Lung (tissue), 12 donors: ENCODE measurements around the gene PPIB. TPM values are rescaled to one million over a fixed set of nuclear protein-coding genes. Genes with fewer than 3 reads are reported as not detected.

Experiments
- ATAC-seq: fragments of 200-7000 bp; cut with Tn5 transposase; one replicate; pipeline ENCODE4 v1.9.1; 2020; ENCODE audit warnings: moderate number of reproducible peaks; ENCODE audit not compliant: insufficient read depth, low FRiP score
- DNase-seq, 3 donors: peaks; one replicate each; pipeline ENCODE4 v3.0.0-alpha.2; 2013 to 2017
- H3K27ac ChIP-seq, 2 donors: one replicate each; pipeline ENCODE4 v1.5.1; 2013; ENCODE audit warnings: mild to moderate bottlenecking in 2 of 2, moderate library complexity in 2 of 2, control low read depth in 1 of 2, inconsistent platforms in 1 of 2, low read depth in 1 of 2, low read length in 1 of 2
- H3K27me3 ChIP-seq, 3 donors: one replicate each; pipeline ENCODE4 v1.5.1; 2013; ENCODE audit warnings: low read length in 2 of 3; ENCODE audit not compliant: control insufficient read depth in 3 of 3, insufficient read depth in 3 of 3
- H3K36me3 ChIP-seq, 4 donors: one replicate each; pipeline ENCODE4 v1.5.1; 2013; ENCODE audit warnings: low read length in 4 of 4, mild to moderate bottlenecking in 1 of 4, moderate library complexity in 1 of 4; ENCODE audit not compliant: control insufficient read depth in 4 of 4, insufficient read depth in 4 of 4
- H3K4me1 ChIP-seq, 5 donors: one replicate each; pipeline ENCODE4 v1.5.1; 2013; ENCODE audit warnings: low read length in 5 of 5, mild to moderate bottlenecking in 2 of 5, moderate library complexity in 1 of 5; ENCODE audit not compliant: control insufficient read depth in 5 of 5, insufficient read depth in 5 of 5
- H3K4me3 ChIP-seq: one replicate; pipeline ENCODE4 v1.5.1; 2013; ENCODE audit warnings: mild to moderate bottlenecking, control low read depth, moderate library complexity
- H3K9ac ChIP-seq, 2 donors: one replicate each; pipeline ENCODE4 v1.5.1; 2013; ENCODE audit warnings: low read length in 2 of 2, control low read depth in 1 of 2; ENCODE audit not compliant: insufficient read depth in 1 of 2
- H3K9me3 ChIP-seq, 4 donors: one replicate each; pipeline ENCODE4 v1.5.1; 2013; ENCODE audit warnings: low read length in 3 of 4, mild to moderate bottlenecking in 1 of 4, moderate library complexity in 1 of 4; ENCODE audit not compliant: control insufficient read depth in 4 of 4, insufficient read depth in 3 of 4
- WGBS, 2 donors: extraction: QIAGEN DNeasy Blood & Tissue Kit; methylation state at CpG; one replicate each; pipeline ENCODE4 v1.1.7; 2013; 5-methylcytosine and 5-hydroxymethylcytosine counted together
- polyA plus RNA-seq, 2 donors: library from polyadenylated mRNA; stranded (reverse); fragments of 200-250 nt; gene quantifications; one replicate each; pipeline ENCODE4 v1.2.1, GENCODE V29; 2013
- total RNA-seq, 2 donors: library from RNA; depleted of rRNA in 1 of 2; stranded (reverse); fragments of >200 nt in 1 of 2; gene quantifications; one replicate each; pipeline ENCODE4 v1.2.1, GENCODE V29; 2014 to 2021
- TF ChIP-seq, protein P1 (sequence below): IDR thresholded peaks from 2 replicates; pipeline ENCODE4 v1.5.1; 2012; ENCODE audit warnings: mild to moderate bottlenecking; ENCODE audit errors: control extremely low read depth, extremely low read depth
- donor health status: control.
- donor health status: control.
- donor health status: Bipolar disorder and iron deficiency.
- donor health status: healthy.
- donor health status: DM: yes; HTN: yes; CAD: no.

Gene PPIB
- total and polyA plus RNA-seq, 4 donors: 213 to 1,077 (median 851) TPM

DNA sequence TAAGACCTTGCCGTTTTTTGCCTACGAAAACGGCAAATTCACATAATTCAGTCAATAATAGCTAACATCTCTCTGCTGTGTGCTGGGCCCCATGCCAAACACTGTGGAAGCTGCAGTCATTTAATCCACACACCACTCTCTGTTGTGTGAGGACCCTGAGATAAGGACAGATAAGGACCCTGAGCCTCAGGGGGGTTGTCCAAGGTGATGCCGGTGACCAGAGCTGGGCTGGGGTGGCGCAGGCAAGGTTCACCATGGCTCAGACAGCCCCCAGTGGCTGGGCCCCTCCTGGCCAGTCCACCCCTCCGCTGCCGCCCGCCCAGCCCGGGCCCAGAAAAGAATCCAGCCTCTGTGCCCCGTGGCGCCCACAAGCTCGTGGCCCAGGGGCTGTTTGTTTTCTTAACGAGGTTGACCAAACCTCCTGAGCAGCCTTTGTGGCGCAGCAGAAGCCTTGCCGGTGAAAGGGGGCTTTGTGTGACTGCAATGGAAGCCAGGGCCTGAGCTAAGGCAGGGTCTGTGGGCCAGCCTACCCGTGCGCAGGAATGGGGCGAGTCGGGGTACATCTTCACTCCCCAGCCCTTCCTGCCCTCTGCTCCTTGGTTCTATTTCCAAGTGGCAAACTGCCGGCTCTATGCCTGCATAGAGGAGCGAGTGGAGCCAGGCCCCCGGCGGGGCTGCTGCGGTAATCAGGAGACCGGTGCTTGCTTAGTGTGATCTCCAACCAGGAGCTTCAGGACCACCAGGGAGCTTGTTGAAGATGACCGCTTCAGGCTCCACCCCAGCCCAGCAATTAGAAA, 15.7 kb downstream of the PPIB start:
- TF ChIP-seq, protein P1, sequence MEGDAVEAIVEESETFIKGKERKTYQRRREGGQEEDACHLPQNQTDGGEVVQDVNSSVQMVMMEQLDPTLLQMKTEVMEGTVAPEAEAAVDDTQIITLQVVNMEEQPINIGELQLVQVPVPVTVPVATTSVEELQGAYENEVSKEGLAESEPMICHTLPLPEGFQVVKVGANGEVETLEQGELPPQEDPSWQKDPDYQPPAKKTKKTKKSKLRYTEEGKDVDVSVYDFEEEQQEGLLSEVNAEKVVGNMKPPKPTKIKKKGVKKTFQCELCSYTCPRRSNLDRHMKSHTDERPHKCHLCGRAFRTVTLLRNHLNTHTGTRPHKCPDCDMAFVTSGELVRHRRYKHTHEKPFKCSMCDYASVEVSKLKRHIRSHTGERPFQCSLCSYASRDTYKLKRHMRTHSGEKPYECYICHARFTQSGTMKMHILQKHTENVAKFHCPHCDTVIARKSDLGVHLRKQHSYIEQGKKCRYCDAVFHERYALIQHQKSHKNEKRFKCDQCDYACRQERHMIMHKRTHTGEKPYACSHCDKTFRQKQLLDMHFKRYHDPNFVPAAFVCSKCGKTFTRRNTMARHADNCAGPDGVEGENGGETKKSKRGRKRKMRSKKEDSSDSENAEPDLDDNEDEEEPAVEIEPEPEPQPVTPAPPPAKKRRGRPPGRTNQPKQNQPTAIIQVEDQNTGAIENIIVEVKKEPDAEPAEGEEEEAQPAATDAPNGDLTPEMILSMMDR: no peak
- ATAC-seq (no peak), DNase-seq (peak; percentile 68 to 79 (median 73))

DNA sequence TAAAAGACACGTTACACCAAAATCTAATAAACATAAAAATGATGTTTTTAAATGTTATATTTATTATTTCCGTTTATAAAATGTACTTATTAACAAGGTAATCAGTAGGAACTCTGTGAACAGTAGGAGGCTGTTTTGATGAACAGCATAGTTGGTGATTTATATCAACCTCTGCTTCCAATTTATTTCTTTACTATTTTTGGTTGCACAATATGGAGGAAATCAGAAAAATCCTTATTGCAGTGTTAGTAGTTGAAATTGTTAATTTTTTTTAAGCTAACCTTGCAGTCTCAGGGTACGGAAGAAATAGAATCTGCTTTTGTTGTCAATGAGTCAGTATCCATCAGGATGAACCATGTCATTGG, 16.3 kb downstream of the PPIB start:
- no peaks in the 10 kb centered on the region for H3K9me3 ChIP-seq
- no peaks in the 10 kb centered on the region for H3K27me3 ChIP-seq
- WGBS, 2 donors: 93 to 98% methylated on average over 3 of the region's 3 CpGs
- TF ChIP-seq, protein P1: no peak
- peaks cover 0 to 25% (median 5%) of the 10 kb centered on the region in 5 donors for H3K4me1 ChIP-seq
- no peak for DNase-seq
- H3K36me3 ChIP-seq: peaks cover 0 to 27% (median 5%) of the 10 kb centered on the region in 4 donors
- no peak overlapping the region for H3K4me3 ChIP-seq
- no peak overlapping the region for H3K9ac ChIP-seq
- H3K27ac ChIP-seq: no peak overlapping the region
- no peak for ATAC-seq

More for the DNA sequence above, 15.7 kb downstream of the PPIB start:
- H3K4me3 ChIP-seq: no peak overlapping the region
- H3K9ac ChIP-seq: no peak overlapping the region
- peaks cover 0 to 21% (median 3%) of the 10 kb centered on the region in 4 donors for H3K36me3 ChIP-seq
- no peaks in the 10 kb centered on the region for H3K9me3 ChIP-seq
- no peak overlapping the region for H3K27ac ChIP-seq
- no peaks in the 10 kb centered on the region for H3K27me3 ChIP-seq
- WGBS, 2 donors: 81 to 86% methylated on average over 26 of the region's 26 CpGs
- peaks cover 0 to 25% (median 9%) of the 10 kb centered on the region in 5 donors for H3K4me1 ChIP-seq

DNA sequence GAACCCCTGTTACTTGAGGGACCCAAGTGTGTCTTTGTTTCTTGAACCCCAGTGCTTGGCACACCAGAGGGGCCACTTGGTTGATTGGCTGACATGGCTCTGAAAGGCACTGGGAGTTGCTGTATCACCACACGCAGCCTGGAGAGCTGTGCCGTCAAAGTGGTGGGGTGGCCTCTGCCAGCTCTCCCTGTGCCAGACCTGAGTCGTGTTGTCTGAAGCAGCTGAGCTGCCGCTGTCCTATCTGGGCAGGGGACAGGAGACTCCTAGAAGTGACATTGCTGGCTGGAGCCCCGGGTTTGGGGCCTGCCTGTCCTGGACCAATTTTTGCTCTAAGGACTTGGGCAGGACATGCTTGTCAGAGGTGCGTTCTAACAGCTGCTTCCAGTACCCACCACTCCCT, 16.8 kb downstream of the PPIB start:
- Histone ChIP-seq H3K27me3 (no peaks in the 10 kb centered on the region), H3K9ac (no peak overlapping the region), H3K27ac (peak overlapping the region in 1 of 2 donors; percentile 16), H3K4me1 (peaks cover 0 to 22% (median 3%) of the 10 kb centered on the region in 5 donors), H3K36me3 (peaks cover 0 to 32% (median 8%) of the 10 kb centered on the region in 4 donors), H3K9me3 (no peaks in the 10 kb centered on the region), H3K4me3 (no peak overlapping the region)
- TF ChIP-seq, protein P1: no peak
- peak in 1 of 3 donors; percentile 32 for DNase-seq
- no peak for ATAC-seq
- 75 to 85% methylated on average over 6 of the region's 6 CpGs for WGBS, 2 donors
